GM08714 (cell line): ENCODE data around the gene PDCD1.

Source experiments
- H3K4me3 ChIP-seq: fragments of 200-500 bp; sonication (Bioruptor generic); 2 replicates; pipeline ENCODE4 v1.5.1; 2014; ENCODE audit warnings: mild to moderate bottlenecking, low read length, inconsistent platforms
- ZNF274 ChIP-seq: IDR thresholded peaks from 2 replicates; pipeline ENCODE4 v1.6.1; 2012; ENCODE audit warnings: mild to moderate bottlenecking, low read depth, low read length

Gene PDCD1

DNA sequence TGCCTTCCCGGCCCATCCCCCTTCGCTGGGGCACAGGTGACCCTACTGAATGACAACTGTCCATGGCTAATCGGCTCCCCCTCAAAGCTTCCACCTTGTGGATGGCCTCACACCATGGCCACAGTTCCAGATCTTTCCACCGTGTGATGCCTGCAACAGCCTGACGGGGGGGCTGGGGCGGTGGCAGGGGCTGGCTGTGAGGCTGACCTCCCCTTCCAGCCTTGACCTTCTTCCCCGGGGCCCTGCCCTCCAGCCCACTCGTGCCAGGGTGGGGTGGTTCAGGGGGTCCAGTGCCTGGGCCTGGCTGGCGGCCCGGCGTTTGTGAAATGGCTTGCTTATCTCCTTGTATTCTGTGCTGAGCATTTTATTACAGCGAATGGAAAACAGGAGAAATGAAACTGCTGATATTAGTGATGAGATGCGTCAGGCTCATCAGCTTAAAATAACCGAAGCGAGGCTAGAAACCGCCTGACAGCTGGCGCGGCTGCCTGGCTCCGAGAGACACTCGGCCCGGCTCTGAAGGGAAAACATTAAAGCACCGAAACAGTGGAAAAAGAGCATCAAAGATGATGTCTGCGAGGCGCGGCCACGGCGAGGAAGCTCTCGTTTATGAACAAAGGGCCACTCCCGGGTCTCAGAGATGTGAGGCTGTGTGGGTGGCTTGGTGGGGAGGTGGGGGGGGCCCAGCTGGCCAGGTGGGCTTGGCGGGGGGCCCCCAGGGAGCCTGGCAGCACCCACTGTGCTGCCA is 916 bp upstream of the PDCD1 start:
- no peak for TF ChIP-seq ZNF274
- no peak overlapping the region; the same call in 1 of the 2 replicates for H3K4me3 ChIP-seq

DNA sequence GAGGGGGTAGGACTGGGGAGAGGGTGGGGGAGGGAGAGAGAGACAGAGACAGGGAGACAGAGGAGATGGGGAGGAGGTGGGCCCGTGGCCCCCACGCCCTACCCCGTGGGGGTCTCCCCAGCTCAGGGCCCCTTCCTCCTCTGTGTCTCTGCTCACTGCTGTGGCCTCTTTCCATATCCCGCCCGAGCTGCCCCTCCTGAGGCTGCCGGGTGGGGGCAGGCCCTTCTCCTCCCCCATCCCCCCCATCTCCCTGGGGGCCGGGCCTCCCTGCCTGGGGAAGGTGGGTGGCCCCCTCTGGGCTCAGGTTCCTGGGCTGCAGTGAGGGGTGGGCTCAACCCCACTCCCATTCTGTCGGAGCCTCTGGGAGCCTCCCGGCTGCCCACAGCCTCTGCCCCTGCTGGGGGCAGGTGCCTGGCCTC is 332 bp upstream of the PDCD1 start:
- H3K4me3 ChIP-seq, result no peak overlapping the region; the same call in 1 of the 2 replicates
- no peak for TF ChIP-seq ZNF274

DNA sequence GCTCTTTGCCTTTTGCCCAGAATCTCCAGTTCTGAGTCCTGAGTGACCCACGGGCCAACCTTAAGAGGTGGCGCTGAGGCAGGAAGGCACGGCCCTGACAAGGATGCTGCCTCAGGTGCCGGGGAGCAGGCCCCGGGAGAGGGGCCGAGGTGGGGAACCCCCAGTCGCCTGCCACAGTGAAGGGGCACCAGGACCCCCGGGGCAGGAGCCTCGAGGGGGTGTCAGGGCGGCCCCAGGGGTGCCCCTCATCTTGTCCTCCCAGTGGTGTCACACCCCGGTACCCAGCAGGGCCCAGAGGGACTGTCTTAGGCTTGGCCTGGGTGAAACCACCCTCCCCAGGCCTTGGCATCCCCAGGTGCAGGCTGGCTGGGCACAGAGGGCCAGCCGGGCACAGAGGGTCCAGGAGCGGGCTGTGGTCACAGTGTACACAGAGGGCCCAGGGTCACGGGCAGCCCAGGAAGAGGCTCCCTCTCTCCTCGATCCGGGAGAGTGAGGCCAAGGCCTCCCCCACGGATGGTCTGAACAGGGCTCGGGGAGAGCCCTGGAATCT is 1.0 kb downstream of the PDCD1 start:
- TF ChIP-seq ZNF274, result no peak
- H3K4me3 ChIP-seq, result no peak overlapping the region

DNA sequence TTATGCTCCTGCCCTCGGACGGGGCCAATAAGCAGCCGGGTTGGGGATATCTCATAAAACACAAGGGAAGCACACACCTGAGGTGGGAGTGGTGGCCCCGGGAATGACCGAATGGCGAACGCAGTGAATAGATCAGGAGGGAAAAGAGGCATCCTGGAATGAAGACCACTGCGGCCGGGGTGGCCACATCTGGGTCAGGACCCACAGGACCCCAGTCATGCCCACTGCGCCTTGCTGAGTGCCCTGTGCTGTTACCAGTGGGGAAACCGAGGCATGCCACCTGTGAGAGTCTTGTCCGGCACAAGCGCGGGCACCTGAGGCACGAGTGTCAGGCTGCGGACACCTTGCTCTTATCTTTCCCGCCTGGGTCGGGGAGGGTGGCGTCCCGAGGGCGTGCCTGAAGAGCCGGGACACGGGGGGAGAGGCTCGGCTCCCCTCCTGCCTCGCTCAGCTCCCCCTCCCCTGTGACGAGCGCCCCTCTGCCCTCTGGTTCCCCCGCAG is 1.6 kb downstream of the PDCD1 start:
- H3K4me3 ChIP-seq, result no peak overlapping the region
- no peak for TF ChIP-seq ZNF274

GRCh38 chr2:241855888-241856422 is 2.7 kb downstream of the PDCD1 start:
- no peak overlapping the region for H3K4me3 ChIP-seq
- TF ChIP-seq ZNF274, result no peak

GRCh38 chr2:241855245-241855887 is 3.3 kb downstream of the PDCD1 start:
- H3K4me3 ChIP-seq, result no peak overlapping the region

GRCh38 chr2:241854342-241855244 is 4.1 kb downstream of the PDCD1 start:
- H3K4me3 ChIP-seq, result no peak overlapping the region
- no peak for TF ChIP-seq ZNF274

More at GRCh38 chr2:241855245-241855887, 3.3 kb downstream of the PDCD1 start:
- TF ChIP-seq ZNF274, result no peak

GRCh38 chr2:241853651-241854341 is 4.9 kb downstream of the PDCD1 start:
- TF ChIP-seq ZNF274, result no peak
- no peak overlapping the region for H3K4me3 ChIP-seq

DNA sequence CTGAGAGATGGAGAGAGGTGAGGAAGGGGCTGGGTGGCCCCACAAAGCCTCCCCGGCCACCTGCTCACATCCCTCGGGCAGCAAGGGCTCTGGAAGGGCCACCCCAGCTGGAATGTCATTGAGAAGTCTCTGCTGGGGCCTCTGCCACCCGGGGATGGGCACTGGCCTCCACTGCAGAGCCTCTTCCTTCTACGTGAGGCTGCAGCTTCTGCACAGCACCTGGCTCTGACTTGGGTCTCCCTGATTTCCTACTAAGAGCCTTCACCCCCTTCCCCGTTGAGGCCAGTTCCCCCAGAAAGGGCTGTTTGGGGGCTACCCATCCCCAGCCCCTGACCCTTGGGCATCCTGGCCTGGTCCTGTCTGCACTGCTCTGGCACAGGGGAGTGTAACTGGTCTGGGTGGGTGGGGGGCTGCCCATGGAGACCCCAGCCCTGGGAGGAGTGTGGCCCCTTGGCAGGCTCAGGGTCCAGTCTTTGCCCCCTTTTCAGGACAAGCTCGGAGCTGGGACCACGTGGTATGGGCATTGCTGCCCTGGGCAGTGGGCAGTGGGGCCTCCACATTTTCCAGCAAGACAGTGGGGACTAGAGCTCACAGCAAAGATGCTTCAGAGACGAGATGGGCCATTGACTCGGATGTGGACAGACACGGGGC is 5.6 kb downstream of the PDCD1 start:
- H3K4me3 ChIP-seq, result no peak overlapping the region
- TF ChIP-seq ZNF274, result no peak

- H3K4me3 ChIP-seq, result no peak overlapping the region
- TF ChIP-seq ZNF274, result no peak
Measured at GRCh38 chr2:241852116-241852980, 6.3 kb downstream of the PDCD1 start.

DNA sequence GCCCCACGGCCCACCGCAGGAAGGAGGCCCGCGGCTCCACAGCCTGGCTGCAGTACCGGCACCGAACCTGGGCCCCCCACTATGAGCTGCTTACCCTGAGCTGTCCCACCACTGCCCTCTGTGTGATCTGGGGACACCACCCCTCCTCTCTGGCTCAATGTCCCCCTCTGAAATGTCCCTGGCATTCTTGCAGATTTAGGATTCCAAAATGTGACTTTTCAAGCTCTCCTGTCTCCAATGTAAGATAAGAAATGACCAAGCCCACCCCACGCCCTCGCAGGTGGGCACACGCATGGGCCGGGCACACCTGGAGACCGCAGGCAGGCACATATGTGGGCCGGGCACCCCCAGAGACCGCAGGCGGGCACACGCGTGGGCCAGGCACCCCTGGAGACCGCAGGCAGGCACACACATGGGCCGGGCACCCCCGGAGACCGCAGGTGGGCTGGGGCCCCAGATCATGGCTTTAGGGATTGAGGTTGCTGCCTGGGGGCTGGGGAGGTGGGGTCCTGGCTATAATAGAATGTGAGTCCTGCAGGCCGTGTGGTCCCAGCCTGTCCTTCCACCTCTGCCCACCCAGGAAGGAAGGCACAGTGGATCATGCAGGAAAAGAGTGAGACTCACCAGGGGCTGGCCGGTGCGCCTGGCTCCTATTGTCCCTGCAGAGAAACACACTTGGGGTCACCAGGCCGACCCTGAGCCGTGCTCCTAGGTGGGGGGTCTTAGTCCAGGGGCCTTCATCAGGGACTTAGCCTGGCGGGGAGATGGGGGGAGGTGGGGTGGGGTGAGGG is 7.2 kb downstream of the PDCD1 start:
- TF ChIP-seq ZNF274, result no peak
- no peak overlapping the region for H3K4me3 ChIP-seq
